K562 (cell line): Measurements from ENCODE around the gene CCDC186. TPM values are rescaled to one million over a fixed set of nuclear protein-coding genes. Genes with fewer than 3 reads are reported as not detected.

Source experiments
- COPS2 ChIP-seq: fragments of 450-650 bp; conservative IDR thresholded peaks from 2 replicates; pipeline ENCODE4 v1.6.1; 2016; ENCODE audit warnings: mild to moderate bottlenecking, moderate library complexity
- FOSL1 ChIP-seq: fragments of 200-800 bp; sonication (Bioruptor generic); conservative IDR thresholded peaks from 2 replicates; pipeline ENCODE4 v1.6.1; 2016; ENCODE audit warnings: missing genetic modification characterization, missing compliant biosample characterization
- PHB ChIP-seq: fragments of 250-450 bp; sonication (Bioruptor Pico); IDR thresholded peaks from 2 replicates; pipeline ENCODE4 v1.5.0; 2021
- PML ChIP-seq: IDR thresholded peaks from 2 replicates; pipeline ENCODE4 v1.6.1; 2012; ENCODE audit warnings: low read length, inconsistent platforms
- ZNF239 ChIP-seq: fragments of 250-450 bp; sonication (Bioruptor Pico); IDR thresholded peaks from 2 replicates; pipeline ENCODE4 v1.4.0; 2020; ENCODE audit warnings: mild to moderate bottlenecking
- ZNF445 ChIP-seq: fragments of 250-450 bp; sonication (Bioruptor Pico); IDR thresholded peaks from 2 replicates; pipeline ENCODE4 v1.4.0; 2020; ENCODE audit warnings: low read depth, mild to moderate bottlenecking, moderate library complexity
- polyA plus RNA-seq, 8 experiments: library from polyadenylated mRNA; depleted of rRNA in 4 of 8; stranded (reverse) in 5 of 8; unstranded in 3 of 8; fragments of >200 nt; fragmentation: Nextera tagmentation in 2 of 8; fragmentation: Illumina TruSeq in 1 of 8; extraction: Ambion mirVana in 2 of 8; extraction: Trizol in 1 of 8; gene quantifications; 2 replicates each; pipeline versions ENCODE4 v1.2.1 to v1.2.3, GENCODE V29; 2011 to 2014; ENCODE audit warnings: inconsistent platforms in 1 of 8, missing spikeins in 1 of 8
- total RNA-seq, 7 experiments: library from RNA; depleted of rRNA in 6 of 7; stranded (reverse); fragments of >200 nt in 6 of 7; fragmentation: Illumina TruSeq in 2 of 7; extraction: Trizol in 2 of 7; gene quantifications; 2 replicates each; pipeline versions ENCODE4 v1.2.1 to v1.2.3, GENCODE V29; 2011 to 2021; ENCODE audit warnings: low replicate concordance in 1 of 7
- TF ChIP-seq, protein P1 (sequence below): fragments of 450-650 bp; formaldehyde crosslinking; IDR thresholded peaks from 2 replicates; pipeline ENCODE4 v1.4.0; 2020; ENCODE audit warnings: mild to moderate bottlenecking
- TF ChIP-seq, protein P2 (sequence below): sonication (generic); formaldehyde crosslinking; IDR thresholded peaks from 2 replicates; pipeline ENCODE4 v1.8.0; 2022; ENCODE audit warnings: mild to moderate bottlenecking, missing genetic modification reagents

The CCDC186 gene
- total and polyA plus RNA-seq, 9 of the 15 experiments (the other 6 are each of a cell fraction or from before 2014, with no cell fraction given): 2.0 to 7.5 (median 4.7) TPM

DNA sequence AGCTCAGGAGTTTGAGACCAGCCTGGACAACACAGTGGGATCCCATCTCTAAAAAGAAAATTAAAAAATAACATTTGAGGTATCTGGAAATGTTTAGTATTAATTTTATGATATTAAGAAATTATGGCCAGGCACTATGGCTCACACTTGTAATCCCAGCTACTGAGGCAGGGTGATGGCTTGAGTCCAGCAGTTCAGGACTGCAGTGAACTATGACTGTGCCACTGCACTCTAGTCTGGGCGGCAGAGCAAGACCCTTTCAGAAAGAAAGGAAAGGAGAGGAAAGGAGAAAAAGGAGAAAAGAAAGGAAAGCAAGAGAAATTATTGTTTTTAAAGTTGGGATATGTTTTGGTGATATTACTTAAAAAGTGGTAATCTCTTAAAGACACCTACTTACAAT lies 2.5 kb upstream of the CCDC186 start (continued):
- TF ChIP-seq, protein P1, sequence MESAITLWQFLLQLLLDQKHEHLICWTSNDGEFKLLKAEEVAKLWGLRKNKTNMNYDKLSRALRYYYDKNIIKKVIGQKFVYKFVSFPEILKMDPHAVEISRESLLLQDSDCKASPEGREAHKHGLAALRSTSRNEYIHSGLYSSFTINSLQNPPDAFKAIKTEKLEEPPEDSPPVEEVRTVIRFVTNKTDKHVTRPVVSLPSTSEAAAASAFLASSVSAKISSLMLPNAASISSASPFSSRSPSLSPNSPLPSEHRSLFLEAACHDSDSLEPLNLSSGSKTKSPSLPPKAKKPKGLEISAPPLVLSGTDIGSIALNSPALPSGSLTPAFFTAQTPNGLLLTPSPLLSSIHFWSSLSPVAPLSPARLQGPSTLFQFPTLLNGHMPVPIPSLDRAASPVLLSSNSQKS (CRISPR knock-in tag): no peak
- TF ChIP-seq ZNF239 (CRISPR knock-in tag) (no peak), ZNF445 (CRISPR knock-in tag) (no peak), COPS2 (no peak), PHB (CRISPR knock-in tag) (no peak), FOSL1 (tag) (no peak), PML (no peak)
- TF ChIP-seq, protein P2, sequence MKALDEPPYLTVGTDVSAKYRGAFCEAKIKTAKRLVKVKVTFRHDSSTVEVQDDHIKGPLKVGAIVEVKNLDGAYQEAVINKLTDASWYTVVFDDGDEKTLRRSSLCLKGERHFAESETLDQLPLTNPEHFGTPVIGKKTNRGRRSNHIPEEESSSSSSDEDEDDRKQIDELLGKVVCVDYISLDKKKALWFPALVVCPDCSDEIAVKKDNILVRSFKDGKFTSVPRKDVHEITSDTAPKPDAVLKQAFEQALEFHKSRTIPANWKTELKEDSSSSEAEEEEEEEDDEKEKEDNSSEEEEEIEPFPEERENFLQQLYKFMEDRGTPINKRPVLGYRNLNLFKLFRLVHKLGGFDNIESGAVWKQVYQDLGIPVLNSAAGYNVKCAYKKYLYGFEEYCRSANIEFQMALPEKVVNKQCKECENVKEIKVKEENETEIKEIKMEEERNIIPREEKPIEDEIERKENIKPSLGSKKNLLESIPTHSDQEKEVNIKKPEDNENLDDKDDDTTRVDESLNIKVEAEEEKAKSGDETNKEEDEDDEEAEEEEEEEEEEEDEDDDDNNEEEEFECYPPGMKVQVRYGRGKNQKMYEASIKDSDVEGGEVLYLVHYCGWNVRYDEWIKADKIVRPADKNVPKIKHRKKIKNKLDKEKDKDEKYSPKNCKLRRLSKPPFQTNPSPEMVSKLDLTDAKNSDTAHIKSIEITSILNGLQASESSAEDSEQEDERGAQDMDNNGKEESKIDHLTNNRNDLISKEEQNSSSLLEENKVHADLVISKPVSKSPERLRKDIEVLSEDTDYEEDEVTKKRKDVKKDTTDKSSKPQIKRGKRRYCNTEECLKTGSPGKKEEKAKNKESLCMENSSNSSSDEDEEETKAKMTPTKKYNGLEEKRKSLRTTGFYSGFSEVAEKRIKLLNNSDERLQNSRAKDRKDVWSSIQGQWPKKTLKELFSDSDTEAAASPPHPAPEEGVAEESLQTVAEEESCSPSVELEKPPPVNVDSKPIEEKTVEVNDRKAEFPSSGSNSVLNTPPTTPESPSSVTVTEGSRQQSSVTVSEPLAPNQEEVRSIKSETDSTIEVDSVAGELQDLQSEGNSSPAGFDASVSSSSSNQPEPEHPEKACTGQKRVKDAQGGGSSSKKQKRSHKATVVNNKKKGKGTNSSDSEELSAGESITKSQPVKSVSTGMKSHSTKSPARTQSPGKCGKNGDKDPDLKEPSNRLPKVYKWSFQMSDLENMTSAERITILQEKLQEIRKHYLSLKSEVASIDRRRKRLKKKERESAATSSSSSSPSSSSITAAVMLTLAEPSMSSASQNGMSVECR: no peak
